GM21447 (cell line): Measurements from ENCODE around the gene RIPK4.

Experiments used
- ATAC-seq: cut with Tn5 transposase; IDR thresholded peaks from one replicate; pipeline ENCODE4 v1.9.1; 2021; ENCODE audit not compliant: unreplicated experiment

RIPK4 gene

DNA sequence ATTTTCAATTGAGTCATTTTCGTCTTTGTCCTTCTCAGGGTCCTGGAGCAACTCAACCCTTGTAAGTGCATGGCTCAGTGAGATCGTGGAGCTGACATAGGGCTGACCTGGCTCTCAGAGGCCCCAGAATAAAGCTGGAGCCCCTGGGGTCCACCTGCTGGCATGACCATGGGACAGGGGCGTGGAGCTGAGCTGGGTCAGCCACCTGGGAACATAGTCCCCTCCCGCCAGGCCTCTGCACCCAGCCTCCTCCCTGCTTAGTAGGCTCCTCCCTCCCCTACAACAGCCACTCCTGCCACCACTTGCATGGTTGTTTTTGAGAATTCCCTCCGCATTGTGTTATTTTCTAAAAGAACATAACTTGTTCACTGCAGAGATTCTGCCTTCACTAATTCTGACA, 3.1 kb upstream of the RIPK4 start:
- ATAC-seq = no peak

DNA sequence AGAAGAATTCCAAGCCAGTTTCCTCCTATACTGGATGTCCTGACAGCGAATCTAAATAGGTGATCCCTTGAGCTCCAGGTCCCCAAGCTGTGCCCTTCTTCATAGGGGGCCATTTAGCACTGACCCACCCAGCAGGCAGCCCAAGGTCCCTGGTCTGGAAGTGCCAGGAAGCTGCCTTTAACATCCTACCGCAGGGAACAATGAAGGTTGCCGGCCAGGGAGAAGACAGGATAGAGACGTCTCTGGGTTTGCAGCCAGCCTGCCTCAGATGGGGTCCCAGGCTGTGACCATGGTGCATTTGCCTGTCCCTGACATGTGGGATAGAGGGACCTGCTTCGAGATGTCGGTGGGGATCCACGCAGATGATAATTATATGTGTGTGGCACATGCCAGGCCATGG, 2.7 kb upstream of the RIPK4 start:
- no peak for ATAC-seq

DNA sequence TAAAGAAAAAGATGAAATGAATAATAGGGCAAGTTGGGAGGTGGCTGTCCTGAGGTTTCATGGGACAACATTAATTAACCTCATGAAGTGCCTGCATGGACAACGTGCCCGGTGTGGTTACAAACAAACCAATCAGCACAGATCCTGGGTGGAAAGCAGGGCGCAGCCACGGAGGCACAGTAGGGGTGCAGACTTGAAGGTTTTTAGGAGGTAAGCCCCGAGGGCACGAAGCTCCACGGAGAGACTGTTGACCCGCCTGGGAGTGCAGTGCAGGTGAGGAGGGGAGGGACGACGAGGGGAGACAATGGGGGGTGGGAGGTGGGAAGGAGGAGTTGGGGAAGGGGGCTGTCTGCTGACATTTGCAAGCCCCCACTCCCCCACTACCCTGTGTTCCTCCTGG, 2.3 kb upstream of the RIPK4 start:
- ATAC-seq = no peak

DNA sequence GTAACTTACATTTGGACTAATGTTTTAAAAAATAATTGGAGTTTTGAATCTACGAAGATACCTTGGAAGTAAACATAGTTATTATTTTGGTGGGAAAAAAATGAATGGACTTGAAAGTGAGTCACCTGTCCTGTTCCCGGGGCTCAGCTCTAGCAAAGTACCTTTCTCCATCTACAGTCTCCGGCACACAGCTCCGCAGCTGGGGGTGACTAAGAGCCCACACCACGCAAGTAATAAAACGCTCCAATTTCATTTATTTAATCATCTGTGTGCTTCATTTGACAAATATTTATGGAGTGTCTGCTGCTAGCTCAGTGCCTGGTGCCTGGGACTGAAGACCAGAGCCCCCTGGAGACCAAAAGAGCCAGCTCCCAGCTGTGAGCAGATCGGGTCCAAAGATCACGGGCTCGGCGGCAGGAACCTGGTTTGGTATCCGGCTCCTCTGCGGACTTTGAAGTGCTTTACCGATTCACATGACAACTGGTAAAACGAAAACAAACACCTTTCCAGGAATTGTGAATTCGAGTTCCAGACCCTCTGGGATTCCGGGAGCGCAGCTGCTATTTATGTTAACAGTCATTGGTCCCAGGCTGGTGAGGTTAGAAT, 1.7 kb upstream of the RIPK4 start:
- no peak for ATAC-seq

DNA sequence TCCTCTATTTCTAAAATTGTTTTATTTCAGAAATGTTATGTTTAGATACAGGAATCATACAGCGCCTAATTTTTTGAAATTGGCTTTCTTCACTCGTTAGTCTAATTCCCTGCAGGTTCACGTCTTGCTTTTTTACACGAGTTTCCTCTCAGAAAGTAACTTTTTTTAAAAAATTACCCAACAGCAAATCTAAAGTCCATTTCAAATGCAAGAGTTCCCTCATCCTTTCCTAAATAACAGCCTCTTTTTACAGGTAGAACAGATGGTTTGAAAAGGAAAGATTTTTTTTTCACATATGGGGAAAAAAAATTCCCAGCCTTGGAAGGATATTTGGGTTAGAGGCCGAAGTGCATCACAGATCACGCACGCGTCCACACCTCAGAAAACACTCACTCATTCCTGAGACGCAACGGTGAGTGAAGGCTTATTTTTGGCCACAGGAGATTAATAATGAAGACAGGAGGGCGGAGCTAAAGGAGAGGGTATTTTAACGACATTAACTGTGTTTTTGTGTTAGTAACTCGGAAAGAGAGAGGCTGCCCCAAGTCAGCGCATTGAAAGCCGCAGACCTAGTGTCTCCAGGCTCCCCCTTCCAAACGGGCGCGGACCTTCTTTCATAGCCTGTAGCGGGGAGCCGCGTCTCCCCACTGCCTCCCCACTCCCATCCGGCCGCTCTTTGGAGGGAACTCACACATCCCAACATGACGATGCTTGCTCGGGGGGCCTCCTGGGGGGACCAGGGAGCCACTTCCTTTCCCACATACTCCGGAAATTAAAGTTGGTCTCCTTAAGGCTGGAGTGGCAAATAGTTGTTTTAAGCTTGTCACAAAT, 969 bp upstream of the RIPK4 start:
- ATAC-seq = no peak

DNA sequence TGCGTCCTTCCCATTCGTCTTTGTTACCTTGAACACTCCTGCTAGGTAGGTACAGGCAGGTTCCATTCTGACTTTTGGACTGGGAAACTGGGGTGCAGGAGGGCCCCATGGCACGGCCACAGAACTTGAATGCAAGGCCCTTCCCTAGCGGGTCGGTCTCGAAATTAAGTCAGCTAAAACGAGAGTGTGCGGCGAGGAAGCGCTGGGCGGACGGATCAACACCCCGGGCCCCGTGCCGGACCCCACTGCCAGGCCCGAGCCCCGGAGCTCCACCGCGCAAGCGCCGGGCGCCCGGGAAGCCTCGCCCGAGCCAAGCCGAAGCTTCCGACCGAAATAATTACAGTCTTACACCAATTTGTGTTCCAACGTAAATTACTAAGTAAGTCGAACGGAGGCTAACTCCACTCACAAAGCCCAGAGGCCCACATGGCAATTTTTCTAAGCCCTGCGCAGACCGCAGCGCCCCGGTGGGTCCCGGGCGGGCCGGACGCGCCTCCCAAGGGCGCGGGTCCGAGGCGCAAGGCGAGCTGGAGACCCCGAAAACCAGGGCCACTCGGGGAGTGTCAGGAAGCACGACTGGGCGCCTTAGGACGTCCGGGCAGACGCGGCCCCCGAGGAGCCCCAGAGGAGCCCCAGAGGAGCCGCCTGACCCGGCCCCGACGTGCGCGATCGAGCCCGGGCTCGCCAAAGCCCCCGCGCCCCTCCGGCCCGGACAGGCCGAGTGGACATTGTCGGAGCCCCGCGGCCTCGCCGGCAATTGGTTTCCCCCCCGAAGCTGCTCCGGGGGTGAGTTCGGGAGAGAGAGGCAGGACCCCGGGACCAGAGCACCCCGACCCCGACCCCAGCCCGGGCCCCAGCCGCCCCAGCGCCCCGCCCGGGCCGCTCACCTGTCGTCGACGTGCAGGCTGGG, 624 bp downstream of the RIPK4 start:
- no peak for ATAC-seq

DNA sequence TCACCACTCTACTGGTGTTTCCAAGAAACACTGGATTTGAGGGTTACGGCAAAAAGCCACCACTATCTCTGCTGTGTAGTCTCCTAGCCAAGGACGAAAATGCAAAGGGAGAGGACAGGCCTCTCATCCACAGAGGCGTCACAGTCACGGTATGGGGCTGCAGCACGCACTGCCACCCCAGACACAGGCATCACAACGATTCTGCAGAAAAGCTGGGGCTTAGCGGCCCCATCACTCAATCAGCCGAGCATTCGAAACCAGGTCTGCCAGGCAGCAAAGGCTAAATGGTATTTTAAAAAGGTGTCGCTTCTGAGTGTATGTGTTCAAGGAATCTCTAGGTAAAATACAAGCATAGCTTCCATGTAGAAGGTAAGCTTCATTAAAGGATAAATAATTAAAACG, 1.4 kb downstream of the RIPK4 start:
- no peak for ATAC-seq

DNA sequence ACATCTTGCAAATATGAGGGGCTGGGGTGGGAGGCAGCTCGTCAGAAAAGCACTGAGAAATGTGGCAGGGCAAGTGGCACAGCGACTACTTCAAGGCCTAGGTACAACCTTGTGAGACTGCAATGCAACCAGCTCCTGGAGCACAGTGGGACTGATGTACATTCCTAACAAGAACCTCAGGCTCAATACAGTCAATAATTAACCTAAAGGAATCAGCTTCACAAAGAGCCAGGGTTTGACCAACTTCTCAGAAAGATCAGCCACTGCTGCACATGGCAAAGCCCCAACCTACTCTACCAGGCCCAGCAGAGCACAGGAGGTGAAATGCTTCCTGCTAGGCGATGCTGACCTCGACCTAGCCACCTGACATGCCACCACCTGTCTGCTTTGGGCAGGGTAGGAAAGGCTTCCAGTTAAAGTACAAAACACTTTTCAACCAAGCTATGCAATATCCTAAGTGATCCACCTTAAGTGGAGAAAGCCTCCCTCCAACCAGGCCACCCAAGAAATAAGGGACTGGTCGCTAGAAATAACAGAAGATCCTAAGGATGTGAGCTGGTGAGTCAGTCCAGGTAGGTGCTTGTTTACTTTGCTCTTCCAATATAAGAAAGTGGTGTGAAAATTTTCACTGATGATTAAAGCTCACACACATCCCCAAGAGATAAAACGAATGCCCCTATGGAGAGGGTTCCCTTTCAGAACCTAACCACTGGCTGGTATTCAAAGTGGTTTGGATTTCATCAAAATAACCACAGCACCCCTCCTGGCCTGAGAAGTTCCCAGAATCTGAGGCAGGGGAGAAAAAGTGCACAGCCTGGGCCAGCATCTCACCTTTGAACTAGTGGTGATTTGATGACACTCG, 2.1 kb downstream of the RIPK4 start:
- no peak for ATAC-seq

DNA sequence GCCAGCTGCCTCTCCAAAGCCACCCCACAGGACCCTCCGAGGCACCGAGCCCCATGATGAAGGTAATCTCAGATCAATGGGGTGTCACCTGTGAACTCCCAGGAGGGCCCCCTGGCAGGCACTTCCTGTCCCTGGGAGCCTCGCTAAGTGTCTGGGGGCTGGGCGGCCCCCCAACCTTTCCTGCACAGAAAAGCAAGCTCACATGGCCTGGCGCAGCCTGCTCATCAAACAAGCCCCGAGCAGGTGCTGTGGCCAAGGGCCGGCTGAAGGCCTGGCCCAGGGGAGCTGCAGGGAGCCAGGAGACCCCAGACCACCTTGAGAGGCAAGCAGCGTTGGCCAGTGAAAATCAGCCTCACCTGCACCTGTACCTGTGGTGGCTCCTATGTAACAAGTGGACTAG, 2.9 kb downstream of the RIPK4 start:
- no peak for ATAC-seq

DNA sequence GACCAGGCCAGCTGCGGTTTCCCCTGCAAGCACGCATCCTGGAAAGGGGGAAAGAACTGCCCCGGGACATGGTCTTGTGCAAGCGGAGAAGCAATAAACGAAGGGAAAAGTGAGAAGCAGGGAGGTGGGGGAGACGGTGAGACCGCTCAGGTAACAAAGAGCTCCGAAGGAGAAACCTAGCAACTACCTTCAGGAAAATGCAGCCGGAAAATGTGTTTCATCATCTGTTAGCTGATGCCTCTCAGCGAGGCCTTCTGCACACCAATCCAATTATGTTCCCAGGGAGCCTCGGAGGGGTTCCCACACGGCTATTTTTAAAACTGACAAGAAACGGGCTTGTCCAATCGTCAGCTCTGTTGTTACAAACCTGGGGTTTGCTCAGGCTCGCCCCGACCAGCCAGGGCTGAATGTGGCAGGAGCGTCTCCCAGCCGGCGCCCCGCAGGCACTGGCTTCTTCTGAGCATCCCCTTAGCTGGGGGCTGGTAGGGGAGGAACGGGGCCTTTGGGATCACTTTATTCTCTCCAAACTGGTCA, 3.4 kb downstream of the RIPK4 start:
- no peak for ATAC-seq

DNA sequence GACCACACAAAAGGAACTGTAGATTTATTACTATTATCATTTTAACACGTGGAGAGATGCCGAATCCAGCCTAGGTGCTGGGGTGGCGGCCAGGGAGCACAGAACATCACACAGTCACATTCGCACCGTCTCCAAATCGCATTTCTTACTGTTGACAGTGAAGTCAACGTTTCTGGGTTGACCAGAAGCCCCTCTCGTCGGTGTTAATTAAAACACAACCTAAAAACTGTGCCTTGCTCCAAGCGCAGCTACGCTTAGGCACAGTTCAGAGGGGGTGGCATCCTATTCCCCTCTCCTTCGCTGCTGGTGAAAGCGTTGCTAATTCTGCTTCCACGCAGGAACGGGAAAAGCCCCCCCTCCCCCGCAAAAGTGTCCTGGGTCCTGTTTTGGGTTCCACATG, 4.1 kb downstream of the RIPK4 start:
- no peak for ATAC-seq

DNA sequence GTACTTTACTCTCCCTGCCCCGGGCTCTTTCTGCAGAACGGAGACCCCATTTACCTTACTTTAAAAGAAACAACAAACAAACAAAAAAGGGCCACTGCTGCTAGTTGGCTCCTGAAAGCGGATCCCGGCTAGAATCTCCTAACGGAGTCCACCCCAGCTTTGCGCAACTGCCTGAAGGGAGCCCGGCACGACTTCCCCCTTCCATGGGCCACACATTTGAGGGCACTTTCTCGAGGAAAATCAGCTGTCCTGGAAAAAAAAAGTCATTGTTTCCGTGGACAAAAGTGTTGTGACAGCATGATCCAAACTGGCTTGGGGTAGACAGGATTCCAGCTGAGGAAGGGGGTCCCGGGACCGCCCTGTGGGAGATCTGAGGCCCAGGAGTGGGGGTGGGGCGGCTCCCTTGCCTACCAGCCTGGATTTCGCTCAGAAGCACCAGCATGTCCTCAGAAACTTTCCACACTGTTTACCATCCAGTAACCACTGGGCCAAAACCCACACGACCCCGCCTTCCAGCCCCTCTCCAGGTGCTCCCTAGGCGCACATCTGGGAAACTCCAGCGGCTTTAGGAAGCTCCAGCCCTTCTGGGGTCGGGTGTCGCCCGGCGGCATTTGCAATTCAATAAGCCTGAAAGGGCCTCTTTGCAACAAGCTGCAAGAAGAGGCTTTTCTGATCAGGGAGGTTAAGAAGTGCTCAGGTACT, 4.8 kb downstream of the RIPK4 start:
- no peak for ATAC-seq

DNA sequence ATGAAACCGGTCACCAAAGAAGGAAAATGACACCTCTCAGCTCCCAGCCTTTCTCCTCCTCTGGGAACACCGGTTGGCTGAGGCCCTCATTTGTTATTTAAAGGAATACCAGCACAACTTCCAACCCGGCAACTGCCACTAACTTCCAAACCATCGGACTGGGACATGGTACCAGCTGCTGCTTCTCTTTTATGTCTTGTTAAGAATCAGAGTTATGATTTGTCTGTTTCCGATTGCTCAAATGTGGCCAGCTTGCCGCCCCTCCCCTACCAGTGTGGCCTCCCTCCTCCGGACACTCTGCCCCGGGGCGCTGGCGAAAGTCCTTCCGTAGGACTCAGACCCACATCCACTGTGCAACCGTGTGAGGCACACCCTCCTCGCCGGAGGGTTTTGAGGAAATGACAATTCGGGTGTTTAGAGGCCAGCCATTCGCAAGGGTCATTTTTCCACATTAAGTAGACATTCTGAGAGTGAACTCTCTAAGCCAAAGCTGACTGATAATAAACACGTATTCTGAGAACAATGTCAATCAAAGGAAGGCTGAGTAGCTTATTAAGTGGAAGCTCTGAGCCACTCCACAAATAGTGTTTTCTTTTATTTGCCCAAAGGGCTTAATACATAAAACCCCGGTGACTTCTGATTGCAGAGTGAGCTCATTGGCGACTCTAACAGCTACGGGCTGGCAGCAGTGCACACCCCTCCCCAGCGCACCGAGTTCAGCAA, 5.5 kb downstream of the RIPK4 start:
- ATAC-seq = no peak

DNA sequence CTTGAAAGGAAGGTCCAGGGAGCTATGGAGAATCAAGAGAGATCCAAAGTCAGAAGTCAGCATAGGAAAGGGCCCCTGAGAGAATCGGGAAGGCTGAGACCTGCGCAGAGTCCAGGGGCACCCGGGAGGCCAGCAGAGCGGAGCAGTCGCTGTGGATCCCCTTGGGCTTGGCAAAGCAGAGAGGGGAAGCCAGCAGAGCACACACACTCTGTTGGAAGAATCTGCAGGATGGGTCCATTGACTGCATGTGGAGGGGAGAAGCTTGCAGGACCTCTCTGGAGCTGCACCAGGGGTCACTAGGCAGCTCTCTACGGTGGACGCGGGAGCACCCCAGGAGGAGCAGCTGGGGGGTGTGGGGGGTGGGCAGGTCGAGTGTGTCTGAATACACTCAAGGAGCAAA, 6.4 kb downstream of the RIPK4 start:
- no peak for ATAC-seq

DNA sequence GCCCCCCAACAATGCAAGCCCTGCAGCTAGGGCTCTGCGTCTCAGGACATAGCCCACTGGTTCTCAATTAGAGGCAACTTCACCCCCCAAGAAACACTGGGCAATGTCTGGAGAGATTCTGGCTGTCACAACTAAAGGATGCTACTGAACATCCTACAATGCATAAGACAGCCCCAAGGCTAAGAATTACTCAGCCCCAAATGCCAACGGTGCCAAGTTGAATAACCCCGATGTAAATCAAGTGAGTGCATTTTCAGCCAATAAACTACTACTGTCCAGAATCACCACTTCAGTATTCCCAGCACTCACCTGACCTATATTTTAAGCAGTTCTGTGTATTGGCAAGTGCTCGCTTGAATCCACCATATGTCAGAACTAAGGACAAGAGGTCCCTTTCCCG, 6.9 kb downstream of the RIPK4 start:
- no peak for ATAC-seq

DNA sequence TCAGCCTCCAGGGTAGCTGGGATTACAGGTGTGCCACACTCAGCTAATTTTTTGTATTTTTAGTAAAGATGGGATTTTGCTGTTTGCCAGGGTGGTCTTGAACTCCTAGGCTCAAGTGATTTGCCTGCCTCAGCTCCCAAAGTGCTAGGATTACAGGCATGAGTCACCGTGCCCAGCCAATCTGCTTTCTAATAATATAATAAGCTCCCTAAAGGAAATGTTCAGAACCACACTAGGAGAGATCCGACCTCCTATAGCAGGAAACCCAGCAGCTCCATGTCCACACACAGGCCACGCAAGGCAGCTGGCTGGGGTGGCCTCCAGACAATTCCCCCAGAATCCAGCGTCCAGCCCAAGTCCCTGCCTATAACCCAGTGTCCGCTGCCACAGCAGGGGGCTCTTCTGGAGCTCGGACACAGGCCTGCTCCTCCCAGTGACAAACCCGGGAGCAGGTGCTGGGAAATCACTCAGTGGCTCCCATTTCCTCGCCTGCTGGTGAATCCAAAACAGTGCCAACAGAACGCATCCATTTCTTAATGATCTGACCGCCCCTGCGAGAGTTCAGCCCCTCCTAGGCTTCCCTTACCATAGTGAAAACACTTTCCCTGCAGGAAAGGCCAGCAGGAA, 7.5 kb downstream of the RIPK4 start:
- no peak for ATAC-seq

DNA sequence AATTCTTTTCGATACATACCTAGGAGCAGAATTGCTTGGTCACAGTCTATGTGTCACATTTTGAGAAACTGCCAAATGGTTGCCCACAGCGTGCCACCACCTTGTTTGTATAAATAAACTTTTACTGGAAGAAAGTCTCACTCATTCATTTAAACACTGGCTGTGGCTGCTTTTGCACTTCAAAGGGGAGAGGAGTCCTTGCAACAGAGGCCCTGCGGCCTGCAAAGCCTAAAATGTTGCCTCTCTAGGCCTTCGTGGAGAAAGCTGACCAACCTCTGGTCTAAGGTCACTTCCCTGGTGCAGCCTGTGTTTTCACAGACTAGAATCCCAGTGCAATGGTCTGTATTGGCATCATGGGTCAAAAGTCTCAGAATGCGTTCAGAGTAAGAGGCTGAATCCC, 8.3 kb downstream of the RIPK4 start:
- ATAC-seq = no peak

DNA sequence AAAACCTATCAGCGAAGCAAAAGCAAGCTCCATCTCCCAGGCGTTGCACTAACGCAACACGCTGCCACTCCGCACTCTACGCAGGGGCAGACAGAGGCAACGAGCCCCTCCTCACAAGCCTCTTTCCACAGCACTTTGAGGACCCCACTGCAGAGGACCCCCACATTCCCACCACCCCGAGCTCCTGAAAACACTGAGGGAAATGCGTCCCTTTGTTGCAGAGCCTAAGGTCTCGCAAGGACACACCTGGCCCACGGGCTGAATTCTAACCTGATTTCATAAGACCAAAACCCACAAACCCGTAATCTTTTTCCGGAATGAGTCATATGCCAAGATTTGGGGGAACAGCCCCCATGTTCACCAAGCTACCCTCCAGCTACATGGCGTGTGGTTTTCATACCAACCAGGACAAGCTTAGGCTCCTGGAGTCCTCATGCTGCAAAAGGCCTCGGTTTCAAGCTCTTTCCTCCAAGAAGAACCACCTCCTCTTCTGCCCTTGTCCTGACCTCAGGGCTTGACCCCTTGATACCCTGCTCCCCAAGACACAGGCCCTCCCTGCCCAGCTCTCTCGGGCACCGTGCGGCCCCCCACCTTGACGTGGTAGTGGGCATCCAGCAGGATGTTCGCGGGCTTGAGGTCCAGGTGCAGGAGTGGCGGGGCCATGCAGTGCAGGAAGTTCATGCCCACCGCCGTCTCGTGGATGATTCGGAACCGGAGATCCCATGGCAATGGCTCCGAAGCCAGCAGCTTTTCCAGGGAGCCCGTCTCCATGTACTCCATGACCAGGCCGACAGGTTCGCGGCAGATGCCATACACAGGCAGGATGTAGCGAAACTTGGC, 10.7 kb downstream of the RIPK4 start:
- no peak for ATAC-seq
